Calu3 (cell line): ENCODE measurements around the gene OCA2. TPM values are rescaled to one million over a fixed set of nuclear protein-coding genes. Genes with fewer than 3 reads are reported as not detected.

Experiments
- BruUV-seq: library from RNA; stranded (reverse); fragments of 400-500 nt; replicated peaks from 2 replicates; lab custom pipeline; 2021; lab: Mats Ljungman, UMichigan
- CTCF ChIA-PET: fragments of 300-600 bp; sonication (Branson Sonifier 250); formaldehyde crosslinking; loops from one replicate; lab custom pipeline; 2022; ENCODE audit warnings: antibody characterized with exemption; lab: Charles Lee
- DNase-seq: peaks from one replicate; pipeline ENCODE4 v3.0.0; 2022
- H3K27ac Mint-ChIP-seq: one replicate; pipeline ENCODE4 v1.8.0; 2022; ENCODE audit warnings: mixed read lengths; ENCODE audit not compliant: unreplicated experiment
- H3K27me3 Mint-ChIP-seq: one replicate; pipeline ENCODE4 v1.8.0; 2022; ENCODE audit warnings: mixed read lengths; ENCODE audit not compliant: unreplicated experiment
- H3K36me3 Mint-ChIP-seq: one replicate; pipeline ENCODE4 v1.8.0; 2022; ENCODE audit warnings: mild to moderate bottlenecking, moderate library complexity, mixed read lengths; ENCODE audit not compliant: insufficient read depth, unreplicated experiment
- H3K4me1 Mint-ChIP-seq: one replicate; pipeline ENCODE4 v1.8.0; 2022; ENCODE audit warnings: mild to moderate bottlenecking, low read depth, mixed read lengths; ENCODE audit not compliant: unreplicated experiment
- H3K4me3 Mint-ChIP-seq: one replicate; pipeline ENCODE4 v1.8.0; 2022; ENCODE audit warnings: mild to moderate bottlenecking, low read depth, moderate library complexity, mixed read lengths; ENCODE audit not compliant: unreplicated experiment
- H3K9me3 Mint-ChIP-seq: one replicate; pipeline ENCODE4 v1.8.0; 2022; ENCODE audit warnings: low read depth, mixed read lengths; ENCODE audit not compliant: unreplicated experiment
- intact Hi-C: fragments of 100-400 bp; cut with micrococcal nuclease; formaldehyde crosslinking; loops from one replicate; pipeline ENCODE4 v1.10.0; 2022; ENCODE audit not compliant: unreplicated experiment
- total RNA-seq: library from RNA; stranded (reverse); gene quantifications from 2 replicates; pipeline ENCODE4 v1.2.3, GENCODE V29; 2022
- TF ChIP-seq, protein P1 (sequence below): fragments of 200-600 bp; IDR thresholded peaks from one replicate; pipeline ENCODE4 v1.8.0; 2022; ENCODE audit warnings: antibody characterized with exemption; ENCODE audit not compliant: unreplicated experiment

OCA2 gene
- total RNA-seq, 1 experiment from 2014 or later = not detected

- H3K4me1 Mint-ChIP-seq = no peaks in the 10 kb centered on the region
- H3K36me3 Mint-ChIP-seq = peaks cover 4% of the 10 kb centered on the region
- no peak for DNase-seq
- H3K9me3 Mint-ChIP-seq = no peaks in the 10 kb centered on the region
- no peak overlapping the region for H3K4me3 Mint-ChIP-seq
- TF ChIP-seq, protein P1, sequence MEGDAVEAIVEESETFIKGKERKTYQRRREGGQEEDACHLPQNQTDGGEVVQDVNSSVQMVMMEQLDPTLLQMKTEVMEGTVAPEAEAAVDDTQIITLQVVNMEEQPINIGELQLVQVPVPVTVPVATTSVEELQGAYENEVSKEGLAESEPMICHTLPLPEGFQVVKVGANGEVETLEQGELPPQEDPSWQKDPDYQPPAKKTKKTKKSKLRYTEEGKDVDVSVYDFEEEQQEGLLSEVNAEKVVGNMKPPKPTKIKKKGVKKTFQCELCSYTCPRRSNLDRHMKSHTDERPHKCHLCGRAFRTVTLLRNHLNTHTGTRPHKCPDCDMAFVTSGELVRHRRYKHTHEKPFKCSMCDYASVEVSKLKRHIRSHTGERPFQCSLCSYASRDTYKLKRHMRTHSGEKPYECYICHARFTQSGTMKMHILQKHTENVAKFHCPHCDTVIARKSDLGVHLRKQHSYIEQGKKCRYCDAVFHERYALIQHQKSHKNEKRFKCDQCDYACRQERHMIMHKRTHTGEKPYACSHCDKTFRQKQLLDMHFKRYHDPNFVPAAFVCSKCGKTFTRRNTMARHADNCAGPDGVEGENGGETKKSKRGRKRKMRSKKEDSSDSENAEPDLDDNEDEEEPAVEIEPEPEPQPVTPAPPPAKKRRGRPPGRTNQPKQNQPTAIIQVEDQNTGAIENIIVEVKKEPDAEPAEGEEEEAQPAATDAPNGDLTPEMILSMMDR = no peak
- CTCF ChIA-PET = no interaction called here
- BruUV-seq = no TSS peak
- intact Hi-C loops = no loop called here
- no peak overlapping the region for H3K27ac Mint-ChIP-seq
- H3K27me3 Mint-ChIP-seq = no peaks in the 10 kb centered on the region
Measured at GRCh38 chr15:28120359-28120640, 21.2 kb upstream of the OCA2 start.

- Mint-ChIP-seq H3K4me3 (no peak overlapping the region), H3K4me1 (no peaks in the 10 kb centered on the region), H3K27ac (no peak overlapping the region), H3K36me3 (no peaks in the 10 kb centered on the region), H3K27me3 (no peaks in the 10 kb centered on the region), H3K9me3 (no peaks in the 10 kb centered on the region)
- no TSS peak for BruUV-seq
- no peak for DNase-seq
- intact Hi-C loops = no loop called here
- TF ChIP-seq, protein P1 = no peak
- CTCF ChIA-PET = no interaction called here
Measured at GRCh38 chr15:28118531-28118930, 19.4 kb upstream of the OCA2 start.

GRCh38 chr15:28118083-28118482, 19.0 kb upstream of the OCA2 start:
- H3K4me3 Mint-ChIP-seq = no peak overlapping the region
- TF ChIP-seq, protein P1 = no peak
- CTCF ChIA-PET = no interaction called here
- no peaks in the 10 kb centered on the region for H3K9me3 Mint-ChIP-seq
- H3K27me3 Mint-ChIP-seq = no peaks in the 10 kb centered on the region
- intact Hi-C loops = no loop called here
- no peaks in the 10 kb centered on the region for H3K4me1 Mint-ChIP-seq
- BruUV-seq = no TSS peak
- H3K27ac Mint-ChIP-seq = no peak overlapping the region
- no peak for DNase-seq
- no peaks in the 10 kb centered on the region for H3K36me3 Mint-ChIP-seq

DNA sequence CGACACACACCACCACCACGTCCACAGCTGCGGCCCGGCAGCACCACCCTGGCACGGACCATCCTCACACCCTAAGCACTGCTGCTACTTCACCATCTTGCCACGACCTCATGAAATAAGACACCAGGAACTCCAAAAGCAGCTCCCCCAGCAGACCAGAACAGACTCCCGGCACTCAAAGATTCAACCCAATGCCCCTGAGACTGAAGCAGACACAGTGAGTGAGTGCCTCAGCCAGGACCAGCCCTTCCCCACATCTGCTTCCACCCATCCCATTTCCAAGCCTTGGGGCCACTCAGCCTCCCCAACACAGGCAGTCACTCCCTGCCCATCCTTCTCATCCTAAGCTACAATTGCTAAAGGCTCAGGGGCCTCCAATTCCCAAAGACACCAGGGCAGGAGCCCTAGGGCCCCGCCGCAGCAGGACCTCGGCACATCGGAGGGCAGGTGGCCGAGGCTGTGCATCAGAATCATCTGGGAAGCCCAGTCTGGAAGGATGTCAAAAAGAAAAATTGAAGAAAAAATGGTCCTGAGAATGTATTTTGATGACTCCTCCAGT, 18.4 kb upstream of the OCA2 start:
- H3K27me3 Mint-ChIP-seq = no peaks in the 10 kb centered on the region
- no peaks in the 10 kb centered on the region for H3K9me3 Mint-ChIP-seq
- CTCF ChIA-PET = no interaction called here
- no peak overlapping the region for H3K4me3 Mint-ChIP-seq
- no peaks in the 10 kb centered on the region for H3K4me1 Mint-ChIP-seq
- intact Hi-C loops = no loop called here
- H3K36me3 Mint-ChIP-seq = no peaks in the 10 kb centered on the region
- TF ChIP-seq, protein P1 = no peak
- no peak overlapping the region for H3K27ac Mint-ChIP-seq
- BruUV-seq = no TSS peak
- no peak for DNase-seq
